IPS-20b (cell line): ENCODE results near the gene KCNQ1.

ENCODE experiments used
- H3K27ac ChIP-seq: one replicate; pipeline ENCODE4 v1.5.1; 2013; ENCODE audit warnings: low read length
- H3K27me3 ChIP-seq: 2 replicates; pipeline ENCODE4 v1.6.1; 2013; ENCODE audit warnings: mild to moderate bottlenecking, low read length, inconsistent platforms; ENCODE audit not compliant: insufficient read depth
- H3K36me3 ChIP-seq: 2 replicates; pipeline ENCODE4 v1.6.1; 2013; ENCODE audit warnings: low read depth, mild to moderate bottlenecking, inconsistent platforms, low read length, moderate library complexity; ENCODE audit not compliant: insufficient read depth
- H3K4me1 ChIP-seq: 2 replicates; pipeline ENCODE4 v1.6.1; 2013; ENCODE audit warnings: mild to moderate bottlenecking, control low read depth, inconsistent platforms, low read length, moderate library complexity; ENCODE audit not compliant: insufficient read depth
- H3K4me3 ChIP-seq: 2 replicates; pipeline ENCODE4 v1.5.1; 2013; ENCODE audit warnings: mild to moderate bottlenecking, low read length, inconsistent platforms
- H3K9ac ChIP-seq: 2 replicates; pipeline ENCODE4 v1.6.1; 2013; ENCODE audit warnings: low read depth, mild to moderate bottlenecking, inconsistent platforms, low read length, moderate library complexity
- H3K9me3 ChIP-seq: 2 replicates; pipeline ENCODE4 v1.6.1; 2013; ENCODE audit warnings: mild to moderate bottlenecking, low read depth, low read length, inconsistent platforms; ENCODE audit not compliant: insufficient read depth

Gene KCNQ1

DNA sequence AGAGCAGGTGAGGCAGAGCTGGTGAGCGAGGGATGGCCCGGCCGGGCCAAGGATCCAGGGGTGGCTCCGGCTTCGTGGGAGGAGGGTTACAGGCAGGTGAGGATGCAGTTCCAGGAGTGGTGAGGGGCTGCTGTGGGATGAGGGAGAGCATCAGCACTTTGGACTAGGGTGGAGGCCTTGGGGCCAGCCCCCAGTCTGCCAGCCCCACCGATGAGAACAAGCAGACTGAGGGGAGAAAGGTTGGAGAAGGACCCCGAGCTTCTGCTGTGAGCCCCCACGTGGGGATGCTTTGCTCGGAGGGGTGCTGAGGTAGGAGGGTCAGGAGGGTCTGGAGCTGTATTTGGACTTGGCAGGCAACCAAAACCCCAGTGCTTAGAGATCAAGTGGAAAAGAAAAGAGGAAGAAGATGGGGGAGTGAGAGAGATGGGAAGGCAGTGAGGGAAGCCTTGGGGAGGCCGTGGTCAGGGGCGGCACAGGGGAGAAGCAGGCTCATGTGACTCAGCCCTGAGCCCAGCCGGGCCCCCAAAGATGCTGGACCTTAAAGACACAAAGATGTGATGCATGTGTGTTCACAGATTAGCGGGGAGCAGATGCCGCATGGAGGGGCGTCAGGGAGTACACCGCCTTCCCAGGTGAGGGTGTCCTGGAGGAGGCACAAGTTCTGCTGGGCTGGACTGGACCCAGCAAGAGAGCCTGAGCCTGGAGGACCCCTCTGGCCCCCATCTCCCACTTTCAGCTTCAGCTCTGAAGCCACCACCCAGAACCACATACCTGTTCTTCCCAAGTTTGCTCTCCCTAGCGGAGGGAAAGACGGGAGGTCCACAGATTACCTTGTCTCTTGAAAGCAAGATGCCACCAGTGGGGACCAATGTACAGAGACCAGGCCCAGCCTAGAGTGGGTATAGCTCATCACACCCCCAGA is 349.5 kb downstream of the KCNQ1 start:
- Histone ChIP-seq H3K36me3 (no peaks in the 10 kb centered on the region), H3K27ac (no peak overlapping the region), H3K4me1 (no peaks in the 10 kb centered on the region), H3K9ac (no peak overlapping the region), H3K27me3 (peaks cover 57% of the 10 kb centered on the region), H3K4me3 (no peak overlapping the region), H3K9me3 (no peaks in the 10 kb centered on the region)

DNA sequence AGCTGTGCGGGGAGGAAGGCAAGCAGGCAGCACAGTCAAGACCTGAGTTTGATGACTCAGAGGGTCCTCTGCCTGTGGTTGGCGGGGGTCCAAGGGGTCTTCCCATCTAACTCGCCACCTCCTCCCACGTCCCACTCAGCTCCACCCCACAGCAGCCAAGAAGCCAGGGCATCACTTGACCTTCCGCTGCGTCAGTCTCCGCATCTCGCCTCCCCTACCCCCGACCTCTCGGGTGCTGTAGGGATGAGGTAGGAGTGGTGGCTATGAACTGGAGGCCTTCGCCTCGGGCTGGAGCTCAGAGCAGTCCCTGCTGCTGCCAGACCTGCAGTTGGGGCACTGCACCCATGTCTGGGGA is 350.1 kb downstream of the KCNQ1 start:
- no peaks in the 10 kb centered on the region for H3K4me1 ChIP-seq
- H3K9me3 ChIP-seq = no peaks in the 10 kb centered on the region
- no peak overlapping the region for H3K4me3 ChIP-seq

DNA sequence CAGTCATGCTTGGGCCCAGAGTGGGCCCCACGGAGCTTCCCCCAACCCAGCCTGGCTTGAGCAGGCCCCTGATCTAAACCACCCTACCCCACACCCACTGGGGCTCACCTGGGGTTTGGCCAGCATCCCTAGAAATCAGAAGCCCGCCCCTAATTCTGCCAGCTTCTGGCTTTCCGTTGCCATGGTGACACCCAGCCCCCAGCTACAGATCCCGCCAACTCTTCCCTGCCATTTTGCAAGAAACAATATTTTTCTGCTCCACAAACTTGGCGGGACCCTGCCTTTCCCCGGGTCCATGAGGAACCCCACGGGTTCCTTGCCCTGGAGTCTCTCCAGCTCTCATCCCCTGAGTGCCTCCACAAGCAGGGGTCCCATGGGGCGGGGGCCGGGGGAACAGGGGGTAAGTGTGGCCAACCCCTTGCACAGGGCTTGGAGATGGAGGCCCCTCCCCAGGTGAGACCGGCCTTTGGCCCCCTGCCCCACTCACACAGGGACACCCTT is 350.7 kb downstream of the KCNQ1 start:
- no peak overlapping the region for H3K9ac ChIP-seq
- H3K27me3 ChIP-seq = peaks cover 46% of the 10 kb centered on the region
- no peaks in the 10 kb centered on the region for H3K9me3 ChIP-seq
- no peaks in the 10 kb centered on the region for H3K4me1 ChIP-seq
- no peaks in the 10 kb centered on the region for H3K36me3 ChIP-seq
- H3K27ac ChIP-seq = no peak overlapping the region
- no peak overlapping the region for H3K4me3 ChIP-seq

More for the DNA sequence above, 350.1 kb downstream of the KCNQ1 start:
- Histone ChIP-seq H3K36me3 (no peaks in the 10 kb centered on the region), H3K27ac (no peak overlapping the region), H3K9ac (no peak overlapping the region), H3K27me3 (peaks cover 50% of the 10 kb centered on the region)

- Histone ChIP-seq H3K36me3 (no peaks in the 10 kb centered on the region), H3K9me3 (no peaks in the 10 kb centered on the region), H3K4me1 (no peaks in the 10 kb centered on the region), H3K4me3 (no peak overlapping the region), H3K27ac (no peak overlapping the region), H3K27me3 (peaks cover 43% of the 10 kb centered on the region), H3K9ac (no peak overlapping the region)
Observed at GRCh38 chr11:2796091-2796490, 351.3 kb downstream of the KCNQ1 start.

DNA sequence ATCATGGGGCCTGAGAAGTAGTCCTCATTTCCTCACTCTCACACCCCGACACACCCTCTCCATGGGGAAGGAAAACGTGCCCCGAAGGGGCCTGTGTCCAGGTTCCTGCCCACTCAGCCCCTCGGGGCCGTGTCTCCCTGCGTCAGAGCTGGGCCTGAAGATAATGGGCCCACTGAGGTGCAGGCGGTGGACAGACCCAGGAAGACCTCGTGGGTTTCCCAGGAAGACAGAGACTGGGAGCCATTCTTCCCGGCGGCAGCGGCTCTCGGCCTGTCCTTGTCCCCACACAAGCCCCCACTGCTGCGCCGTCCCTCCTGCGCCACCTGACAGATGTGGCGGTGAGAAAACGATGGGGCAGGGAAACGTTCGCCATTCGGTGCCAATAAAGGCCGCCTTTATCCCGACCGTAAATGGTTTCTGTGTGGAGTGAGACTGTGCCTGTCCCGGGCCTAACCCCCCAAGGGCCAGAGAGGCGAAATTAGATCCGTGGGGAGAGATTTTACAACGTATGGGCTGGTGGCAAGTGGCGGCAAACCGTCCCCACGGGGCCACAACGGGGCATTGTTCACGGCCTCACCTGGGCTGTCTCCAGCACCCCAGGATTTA is 351.8 kb downstream of the KCNQ1 start:
- H3K27ac ChIP-seq = no peak overlapping the region
- H3K4me3 ChIP-seq = no peak overlapping the region
- no peak overlapping the region for H3K9ac ChIP-seq

GRCh38 chr11:2797121-2797711 is 352.4 kb downstream of the KCNQ1 start:
- H3K27ac ChIP-seq = no peak overlapping the region
- H3K27me3 ChIP-seq = peaks cover 45% of the 10 kb centered on the region
- no peak overlapping the region for H3K4me3 ChIP-seq
- H3K9ac ChIP-seq = no peak overlapping the region
- H3K4me1 ChIP-seq = no peaks in the 10 kb centered on the region
- no peaks in the 10 kb centered on the region for H3K9me3 ChIP-seq
- no peaks in the 10 kb centered on the region for H3K36me3 ChIP-seq

More for the DNA sequence above, 351.8 kb downstream of the KCNQ1 start:
- H3K4me1 ChIP-seq = no peaks in the 10 kb centered on the region
- H3K36me3 ChIP-seq = no peaks in the 10 kb centered on the region
- peaks cover 44% of the 10 kb centered on the region for H3K27me3 ChIP-seq
- no peaks in the 10 kb centered on the region for H3K9me3 ChIP-seq

DNA sequence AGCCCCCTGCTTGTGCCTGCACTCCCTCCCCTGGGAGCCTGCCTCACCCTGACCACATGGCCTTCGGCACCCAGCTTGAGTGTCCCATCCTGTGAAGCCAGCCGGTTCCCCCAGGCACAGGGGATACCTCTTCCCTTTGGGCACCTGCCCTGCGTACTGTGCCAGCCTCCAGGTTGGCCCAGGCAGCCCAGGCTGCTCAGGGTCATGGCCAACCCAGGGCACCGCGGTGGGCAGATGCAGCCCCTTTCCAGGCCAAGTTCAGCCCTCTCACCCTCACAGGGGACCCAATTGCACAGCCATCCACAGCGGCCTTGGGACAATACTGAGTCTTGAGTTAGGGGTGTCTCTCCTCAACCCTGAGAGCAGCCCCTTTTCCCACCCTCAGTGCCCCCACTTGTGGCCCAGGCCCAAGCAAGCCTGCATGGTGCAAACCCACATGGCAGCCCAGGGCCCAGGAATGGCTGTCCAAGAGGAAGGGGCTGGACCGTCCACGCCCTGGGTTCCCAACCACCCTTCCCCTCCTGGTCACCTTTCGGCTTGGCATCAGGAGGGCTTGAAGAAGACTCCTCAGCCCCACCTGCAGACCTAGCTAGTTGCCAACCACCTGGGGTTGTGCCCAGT is 353.0 kb downstream of the KCNQ1 start:
- no peak overlapping the region for H3K4me3 ChIP-seq
- H3K9ac ChIP-seq = no peak overlapping the region
- H3K4me1 ChIP-seq = no peaks in the 10 kb centered on the region
- H3K36me3 ChIP-seq = no peaks in the 10 kb centered on the region
- peaks cover 46% of the 10 kb centered on the region for H3K27me3 ChIP-seq
- no peaks in the 10 kb centered on the region for H3K9me3 ChIP-seq
- H3K27ac ChIP-seq = no peak overlapping the region

DNA sequence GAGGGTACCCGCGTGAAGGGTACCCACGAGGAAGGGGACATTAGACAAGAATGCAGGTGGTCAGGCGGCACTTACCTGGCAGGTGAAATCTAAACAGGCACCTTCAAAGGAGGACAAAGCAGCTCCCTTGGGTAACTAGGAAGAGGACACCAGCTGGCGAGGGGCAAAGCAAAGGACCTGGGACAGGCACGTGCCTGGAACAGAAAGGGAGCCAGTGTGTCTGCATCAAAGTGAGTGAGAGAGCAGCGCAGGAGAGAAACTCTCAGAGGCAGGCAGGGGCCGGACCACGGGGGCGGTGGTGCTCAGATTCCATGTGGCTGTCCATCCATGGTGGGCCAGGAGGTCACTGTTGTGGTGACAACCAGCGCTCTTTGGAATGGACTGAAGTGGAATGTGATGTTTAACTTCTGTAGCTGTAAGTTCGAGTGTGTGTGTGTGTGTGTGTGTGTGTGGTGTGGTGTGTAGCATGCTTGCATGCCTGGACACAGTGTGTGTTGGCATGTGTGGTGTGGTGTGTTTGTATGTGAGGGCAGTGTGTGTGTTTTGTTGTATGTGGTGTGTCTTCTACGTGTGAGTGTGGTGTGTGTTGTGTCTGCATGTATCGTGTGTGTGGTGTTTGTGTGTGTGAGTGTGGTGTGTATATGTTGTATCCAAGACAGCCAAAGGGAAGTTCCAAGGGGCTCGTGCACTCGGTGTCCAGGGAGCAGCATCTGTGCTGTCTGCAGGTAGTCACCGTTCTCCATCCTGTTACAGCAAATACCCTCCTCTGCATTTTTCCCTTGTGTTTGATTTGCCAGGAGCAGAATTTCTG is 354.3 kb downstream of the KCNQ1 start:
- Histone ChIP-seq H3K9ac (no peak overlapping the region), H3K9me3 (no peaks in the 10 kb centered on the region), H3K4me3 (no peak overlapping the region), H3K27ac (no peak overlapping the region), H3K36me3 (no peaks in the 10 kb centered on the region), H3K4me1 (no peaks in the 10 kb centered on the region), H3K27me3 (peaks cover 49% of the 10 kb centered on the region)

- H3K27me3 ChIP-seq = peaks cover 51% of the 10 kb centered on the region
- H3K4me1 ChIP-seq = no peaks in the 10 kb centered on the region
Observed at GRCh38 chr11:2799881-2800654, 355.3 kb downstream of the KCNQ1 start.

DNA sequence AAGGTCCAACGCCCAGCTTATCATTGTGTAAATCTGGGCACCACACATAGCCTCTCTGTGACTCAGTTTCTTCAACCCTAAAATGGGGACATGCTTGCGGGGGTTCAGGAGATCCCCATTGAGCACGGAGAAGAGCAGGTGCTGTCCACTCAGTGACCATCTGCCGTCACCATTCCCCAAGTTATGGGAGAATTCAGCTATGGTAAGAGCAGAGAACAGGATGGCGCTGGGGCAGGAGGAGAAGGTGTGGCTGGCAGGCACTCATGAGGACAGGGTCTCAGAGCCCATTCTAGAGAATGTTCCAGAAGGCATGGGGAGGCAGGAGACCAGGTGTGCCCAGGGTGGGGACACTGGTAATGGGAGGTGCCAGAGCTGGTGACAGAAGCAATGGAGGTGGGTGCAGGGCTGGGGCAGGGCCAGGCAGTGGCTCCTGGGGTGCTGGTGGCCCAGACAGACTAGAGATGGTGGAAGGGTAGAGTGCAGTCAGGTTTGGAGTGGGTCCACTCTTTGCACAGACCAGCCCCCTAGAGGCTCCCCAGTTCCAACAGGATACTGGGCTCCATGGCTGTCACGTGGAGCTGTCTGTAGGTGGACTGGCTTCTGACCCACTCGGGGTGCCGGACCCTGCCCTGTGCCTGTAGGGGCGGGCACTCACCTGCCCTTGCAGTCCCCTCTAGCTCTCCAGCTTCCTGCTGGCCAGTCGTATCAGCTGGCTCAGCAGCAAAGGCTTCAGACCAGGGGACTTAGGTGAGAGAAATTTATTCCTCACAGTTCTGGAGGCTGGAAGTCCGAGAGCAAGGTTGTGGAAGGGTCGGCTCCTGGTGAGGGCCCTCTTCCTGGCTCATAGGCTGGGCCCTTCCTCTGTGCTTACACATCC is 356.1 kb downstream of the KCNQ1 start:
- Histone ChIP-seq H3K36me3 (no peaks in the 10 kb centered on the region), H3K4me1 (no peaks in the 10 kb centered on the region), H3K27ac (no peak overlapping the region), H3K9me3 (no peaks in the 10 kb centered on the region), H3K4me3 (no peak overlapping the region), H3K9ac (no peak overlapping the region), H3K27me3 (peaks cover 60% of the 10 kb centered on the region)

More at GRCh38 chr11:2799881-2800654, 355.3 kb downstream of the KCNQ1 start:
- Histone ChIP-seq H3K36me3 (no peaks in the 10 kb centered on the region), H3K27ac (no peak overlapping the region), H3K9me3 (no peaks in the 10 kb centered on the region), H3K9ac (no peak overlapping the region), H3K4me3 (no peak overlapping the region)
